GM10847 (cell line): ENCODE results near the gene CFAP57.

ENCODE experiments used
- POLR2A ChIP-seq: IDR thresholded peaks from 2 replicates; pipeline ENCODE4 v1.6.1; 2011; ENCODE audit not compliant: insufficient read length; ENCODE audit errors: extremely low read depth

The CFAP57 gene

DNA sequence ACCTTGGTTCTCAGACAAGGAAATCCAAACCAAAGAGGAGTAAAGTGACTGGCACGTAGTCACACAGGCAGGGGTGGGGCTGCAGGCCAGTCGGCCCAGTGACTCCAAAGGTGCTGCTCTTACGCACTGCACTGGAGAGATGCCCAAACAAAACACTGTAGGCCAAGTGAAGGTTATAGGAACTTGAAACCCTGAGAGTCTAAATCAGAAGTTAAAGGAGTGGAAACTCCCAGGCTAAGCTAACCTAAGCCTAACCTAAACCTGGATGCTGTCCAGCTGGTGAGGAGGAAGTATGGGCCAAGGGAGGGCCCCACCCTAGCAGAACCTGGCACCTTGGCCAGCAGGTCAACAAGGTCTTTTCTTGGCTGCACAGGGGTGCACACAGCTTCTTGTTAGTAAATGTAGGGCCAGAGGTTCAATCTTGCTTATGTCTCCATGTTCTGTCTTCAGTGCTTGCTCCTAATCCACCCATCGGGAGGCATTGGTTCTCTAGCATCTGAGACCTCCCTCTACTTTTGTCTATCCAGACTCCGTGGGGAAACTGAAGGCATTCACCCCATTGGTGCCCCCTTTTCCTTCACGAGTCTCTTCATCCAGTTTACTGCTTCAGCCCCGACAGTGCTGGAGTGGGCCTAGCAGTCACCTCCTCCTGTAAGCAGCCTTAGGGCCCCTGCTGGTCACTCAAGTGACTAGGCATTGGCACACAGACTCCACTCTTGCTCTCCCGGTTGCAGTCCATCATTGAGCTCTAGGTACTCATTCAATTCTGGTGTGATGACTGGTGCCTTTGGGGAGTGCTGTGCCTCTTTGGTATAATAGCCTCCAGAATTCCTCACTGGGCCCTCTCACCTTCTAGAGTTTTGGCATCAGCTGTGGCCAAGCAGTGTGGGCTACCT lies 84.8 kb downstream of the CFAP57 start:
- TF ChIP-seq POLR2A, result no peak

DNA sequence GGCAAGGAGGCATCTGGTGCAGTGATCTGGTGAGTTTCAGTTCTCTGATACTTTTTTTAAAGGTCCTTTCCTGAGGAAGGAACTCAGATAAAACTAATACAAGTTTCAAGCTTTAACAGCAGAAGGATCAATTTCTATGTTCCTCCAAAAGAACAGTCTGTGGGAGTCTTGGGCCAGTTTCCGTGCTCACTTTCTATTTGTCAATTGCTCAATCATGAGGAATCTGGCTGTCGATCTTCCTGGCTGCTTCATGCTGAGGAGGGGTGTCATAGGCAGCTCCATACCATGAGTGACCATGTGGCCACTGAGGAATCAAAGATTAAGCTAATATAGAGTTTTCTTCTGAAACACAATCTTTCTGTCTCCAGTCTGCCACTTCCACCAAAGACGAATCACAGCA lies 86.2 kb downstream of the CFAP57 start:
- no peak for TF ChIP-seq POLR2A

DNA sequence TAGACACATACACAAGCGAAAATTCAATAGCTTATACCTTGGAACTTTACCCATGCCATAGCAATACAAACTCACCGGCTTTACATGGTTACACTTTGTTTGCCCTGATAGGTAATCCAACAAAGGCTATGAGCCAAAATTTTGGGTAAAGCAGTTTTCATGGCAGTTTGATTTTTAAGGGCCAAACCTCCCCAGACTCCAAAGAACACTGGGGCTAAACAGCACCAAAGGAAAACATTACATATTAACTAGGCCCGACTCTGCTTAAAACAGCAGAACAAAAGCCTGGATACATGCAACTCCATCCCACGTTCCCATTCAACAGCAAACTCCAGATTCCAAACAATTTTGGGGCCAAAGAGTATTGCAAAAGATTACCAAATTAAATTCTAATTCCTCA lies 93.3 kb downstream of the CFAP57 start:
- TF ChIP-seq POLR2A, result no peak

DNA sequence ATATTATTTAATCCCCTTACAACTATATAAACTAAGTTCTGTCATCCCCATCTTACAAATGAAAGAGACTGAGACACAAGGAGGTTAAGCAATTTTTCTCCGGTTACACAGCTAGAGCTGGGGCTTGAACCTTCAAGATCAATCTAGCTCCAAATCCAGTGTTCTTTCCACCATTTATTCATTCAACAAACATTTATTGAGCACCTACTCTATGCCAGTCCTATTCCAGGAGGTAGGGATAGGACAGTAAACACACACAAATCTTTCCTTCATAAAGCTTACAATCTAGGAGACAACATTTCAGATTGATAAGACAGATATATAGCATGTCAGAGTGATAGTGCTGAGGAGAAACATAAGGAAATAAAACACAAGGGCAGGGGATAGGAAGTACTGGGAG lies 94.8 kb downstream of the CFAP57 start:
- TF ChIP-seq POLR2A, result no peak

DNA sequence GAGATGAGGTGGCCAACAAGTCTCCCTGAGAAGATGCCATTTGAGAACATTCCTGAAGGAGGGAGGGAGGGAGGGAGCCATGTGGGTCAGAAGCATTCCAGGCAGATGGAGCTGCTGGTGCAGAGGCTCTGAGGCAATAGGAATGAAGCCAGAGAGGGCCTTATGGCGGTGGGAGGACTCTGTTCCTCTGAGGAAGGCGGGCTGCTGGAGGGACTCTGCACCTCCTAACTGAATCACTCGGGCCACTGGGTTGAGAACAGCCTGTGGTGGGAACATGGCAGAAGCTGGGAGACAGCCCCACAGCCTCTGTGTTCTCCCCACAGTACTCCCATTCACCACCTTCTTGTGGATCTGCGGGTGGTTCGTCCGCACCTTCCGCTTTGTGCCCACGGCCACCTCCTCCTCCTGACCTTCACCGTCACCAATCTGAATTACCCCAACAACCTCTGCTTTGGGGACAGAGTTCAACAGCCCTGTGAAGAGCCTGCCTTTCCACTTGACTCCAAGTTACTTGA lies 95.2 kb downstream of the CFAP57 start:
- no peak for TF ChIP-seq POLR2A

DNA sequence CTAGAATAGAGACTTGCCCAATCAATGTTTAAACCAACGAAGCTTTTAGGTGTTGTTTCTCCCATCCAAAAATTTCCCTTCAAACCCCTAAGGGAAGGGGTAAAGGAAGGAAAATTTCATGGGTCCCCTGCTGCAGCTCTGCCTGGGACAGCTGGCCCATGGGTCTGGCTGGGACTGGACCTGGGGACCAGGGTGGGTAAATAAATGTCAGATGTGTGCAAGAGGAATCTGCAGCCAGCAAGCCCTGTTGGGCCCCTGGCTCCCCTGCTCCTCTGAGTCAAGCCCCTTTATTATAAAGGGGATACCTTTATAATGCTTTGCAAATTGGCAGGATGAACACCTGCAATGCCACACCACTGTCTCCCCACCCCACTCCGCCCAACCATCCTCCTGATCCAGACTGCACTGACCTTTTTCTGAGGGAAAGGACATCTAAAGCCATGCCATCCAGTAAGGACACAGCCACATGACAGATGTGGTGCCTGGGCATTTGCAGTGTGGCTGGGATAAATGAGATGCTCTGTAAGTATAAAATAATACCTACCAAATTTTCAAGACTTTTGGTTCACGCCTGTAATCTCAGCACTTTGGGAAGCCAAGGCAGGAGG lies 95.8 kb downstream of the CFAP57 start:
- TF ChIP-seq POLR2A, result no peak

DNA sequence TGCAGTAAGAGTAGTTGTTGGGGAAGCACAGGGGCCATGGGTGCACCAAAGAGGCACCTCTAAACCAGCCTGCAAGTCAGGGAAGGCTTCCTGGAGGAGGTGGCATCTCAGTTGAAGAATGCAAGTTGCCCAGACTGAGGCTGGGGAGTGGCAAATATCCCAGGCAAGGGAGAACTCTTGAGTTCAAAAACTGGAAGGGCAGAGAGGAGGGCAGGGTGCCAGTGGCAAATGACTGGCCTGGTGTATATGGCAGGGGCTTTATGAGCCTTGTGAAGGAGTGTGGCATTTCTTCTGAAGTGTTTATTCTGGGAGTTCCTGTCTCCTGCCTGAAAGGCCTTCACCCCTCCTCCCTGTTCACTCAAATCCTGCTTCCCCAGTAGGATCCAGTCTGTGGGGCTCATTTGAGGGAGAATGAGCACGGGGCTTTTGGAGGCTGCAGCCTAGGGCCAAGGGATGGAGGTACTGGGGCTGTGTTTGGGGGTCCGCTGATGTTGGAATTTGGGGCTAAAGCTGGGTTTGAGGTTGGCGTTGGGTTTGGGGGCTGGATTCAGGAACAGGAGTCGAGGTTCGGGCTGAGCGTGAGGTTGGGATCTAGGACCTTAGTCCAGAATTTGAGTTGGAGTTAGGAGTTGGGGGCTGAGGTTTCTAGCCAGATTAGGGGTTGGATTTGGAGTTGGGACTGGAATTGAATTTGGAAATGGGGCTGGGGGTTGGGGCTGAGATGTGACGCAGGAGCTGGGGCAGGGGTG lies 97.7 kb downstream of the CFAP57 start, which contains the start of gene TMEM125:
Gene TMEM125, plus strand, starts transcription at position 357 of the 749 bp plus-strand sequence. CDS start 2,740 bp downstream, outside the sequence.
- no peak for TF ChIP-seq POLR2A

DNA sequence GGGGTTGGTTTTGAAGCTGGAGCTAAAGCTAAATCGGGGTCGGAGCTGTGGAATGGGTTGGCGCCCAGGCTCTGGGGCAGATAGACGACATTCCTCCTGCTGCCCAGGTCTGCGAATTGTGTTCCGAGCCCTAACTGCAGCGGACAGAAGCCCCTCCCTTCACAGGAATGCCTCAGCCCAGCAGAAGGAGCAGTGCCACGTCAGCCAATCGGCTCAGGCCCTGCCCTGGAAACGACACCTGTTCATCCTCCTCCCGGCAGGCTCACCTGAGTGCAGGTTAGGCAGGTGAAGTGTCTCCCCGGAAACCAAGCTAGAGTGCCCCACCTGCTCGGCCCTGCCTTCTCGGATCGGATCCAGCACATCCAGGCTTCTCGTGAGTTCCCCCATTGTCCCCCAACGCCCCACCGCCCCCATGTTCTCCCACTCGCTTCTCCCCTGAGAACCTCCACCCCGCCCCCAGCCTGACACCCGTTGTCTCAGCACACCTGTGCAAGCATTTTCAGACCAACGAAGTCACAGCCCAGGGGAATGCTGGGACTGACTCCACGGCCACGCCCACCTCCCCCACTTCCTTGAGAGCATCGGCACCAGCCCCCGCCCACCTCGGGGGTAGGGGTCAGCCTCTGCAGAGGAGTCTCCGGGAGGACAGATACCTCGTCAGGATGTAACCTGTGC lies 98.4 kb downstream of the CFAP57 start:
- no peak for TF ChIP-seq POLR2A

DNA sequence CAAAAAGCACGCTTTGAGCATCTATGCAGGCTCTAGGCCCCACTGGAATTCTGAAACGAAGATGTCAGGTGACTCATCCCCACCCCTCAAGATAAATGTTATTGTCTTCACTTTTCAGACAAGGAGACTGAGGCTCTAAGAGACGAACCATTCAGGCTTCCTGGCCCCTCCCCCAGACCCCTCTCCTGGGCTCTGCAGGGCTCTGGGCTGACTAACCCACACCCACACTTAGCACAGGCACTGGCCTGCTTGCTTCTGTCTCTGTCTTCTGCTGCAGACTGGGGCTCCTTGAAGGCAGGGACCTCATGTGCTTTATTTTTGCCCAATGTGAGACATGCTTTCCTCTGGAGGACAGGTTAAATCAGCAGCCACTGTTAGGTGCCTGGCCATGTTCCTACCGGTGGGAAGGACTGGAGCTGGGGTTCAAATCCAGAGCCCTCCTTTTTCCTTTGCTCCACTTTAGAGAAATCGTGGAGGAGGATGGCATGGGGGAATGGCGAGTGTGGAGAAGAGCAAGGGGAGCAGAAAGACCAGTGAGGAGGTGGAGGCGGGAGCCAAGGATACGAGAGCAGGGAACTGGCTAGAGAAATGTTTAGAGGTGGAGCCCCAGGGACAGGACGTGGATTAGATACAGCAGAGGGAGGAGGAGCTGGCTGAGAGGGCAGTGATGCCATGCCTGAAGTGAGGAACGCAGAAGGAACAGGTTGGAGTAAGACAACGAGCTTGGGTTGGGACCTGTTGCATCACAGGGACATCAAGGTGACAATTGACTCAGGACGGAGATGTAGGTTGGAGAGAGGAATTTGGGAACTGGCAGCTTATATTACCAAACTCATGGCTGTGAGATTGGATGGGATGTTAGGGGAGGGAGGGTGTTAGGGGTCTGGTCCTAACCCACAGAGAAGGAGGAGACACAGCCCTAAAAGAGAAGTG lies 99.3 kb downstream of the CFAP57 start:
- no peak for TF ChIP-seq POLR2A

DNA sequence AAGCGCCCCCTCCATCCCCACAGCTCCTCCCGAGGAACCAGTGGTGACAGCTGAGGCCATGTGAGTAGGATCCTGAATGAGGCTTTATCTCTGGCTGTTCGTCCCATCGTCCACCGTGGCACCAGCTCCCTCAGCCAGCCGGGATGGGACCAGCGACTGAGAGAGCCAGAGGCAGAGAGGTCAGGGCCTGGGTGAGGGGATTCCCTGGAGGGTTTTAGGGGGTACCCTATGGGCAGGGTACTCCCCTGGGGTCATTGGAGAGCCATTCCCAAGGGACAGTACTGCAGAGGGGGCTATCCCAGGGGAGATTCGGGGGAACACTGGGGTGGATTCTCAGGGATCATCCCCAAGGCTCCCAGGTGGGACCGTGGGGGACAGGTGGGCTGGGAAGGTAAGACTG lies 100.0 kb downstream of the CFAP57 start:
- TF ChIP-seq POLR2A, result no peak

DNA sequence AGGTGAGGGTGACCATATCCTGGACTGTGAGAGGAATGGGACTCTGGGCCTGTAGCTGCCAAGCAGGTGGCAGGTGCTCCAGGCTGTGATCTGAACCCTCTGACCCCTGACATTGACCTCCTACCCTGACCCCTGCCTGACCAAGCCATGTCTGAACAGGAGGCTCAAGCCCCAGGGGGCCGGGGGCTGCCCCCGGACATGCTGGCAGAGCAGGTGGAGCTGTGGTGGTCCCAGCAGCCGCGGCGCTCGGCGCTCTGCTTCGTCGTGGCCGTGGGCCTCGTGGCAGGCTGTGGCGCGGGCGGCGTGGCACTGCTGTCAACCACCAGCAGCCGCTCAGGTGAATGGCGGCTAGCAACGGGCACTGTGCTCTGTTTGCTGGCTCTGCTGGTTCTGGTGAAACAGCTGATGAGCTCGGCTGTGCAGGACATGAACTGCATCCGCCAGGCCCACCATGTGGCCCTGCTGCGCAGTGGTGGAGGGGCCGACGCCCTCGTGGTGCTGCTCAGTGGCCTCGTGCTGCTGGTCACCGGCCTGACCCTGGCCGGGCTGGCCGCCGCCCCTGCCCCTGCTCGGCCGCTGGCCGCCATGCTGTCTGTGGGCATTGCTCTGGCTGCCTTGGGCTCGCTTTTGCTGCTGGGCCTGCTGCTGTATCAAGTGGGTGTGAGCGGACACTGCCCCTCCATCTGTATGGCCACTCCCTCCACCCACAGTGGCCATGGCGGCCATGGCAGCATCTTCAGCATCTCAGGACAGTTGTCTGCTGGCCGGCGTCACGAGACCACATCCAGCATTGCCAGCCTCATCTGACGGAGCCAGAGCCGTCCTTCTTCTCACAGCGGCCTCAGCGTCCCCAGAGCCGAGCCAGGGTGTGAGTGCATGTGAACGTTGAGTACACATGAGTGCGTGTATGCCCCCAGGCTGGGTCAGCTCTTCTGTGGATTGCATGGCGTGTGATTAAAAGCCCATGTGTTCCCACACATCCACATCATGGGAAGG lies 100.7 kb downstream of the CFAP57 start:
- TF ChIP-seq POLR2A, result no peak

DNA sequence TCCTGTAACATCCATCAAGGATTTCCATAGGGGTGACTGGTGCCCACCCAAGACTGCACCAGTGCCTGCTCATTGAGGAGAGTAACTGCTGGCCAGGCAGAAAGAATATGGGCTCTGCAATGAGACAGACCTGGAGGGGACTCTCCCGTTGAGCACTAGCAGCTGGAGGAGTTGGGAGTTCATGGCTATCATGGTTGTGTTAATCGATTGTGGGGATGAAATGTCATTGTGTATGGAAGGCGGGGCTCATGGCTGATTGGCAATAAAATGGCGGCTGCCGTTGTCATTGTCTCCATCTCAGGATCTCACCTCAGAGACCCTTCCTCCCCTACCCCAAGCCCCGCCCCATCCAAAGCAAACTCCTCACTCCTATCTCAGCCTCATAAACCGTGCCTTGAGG lies 101.6 kb downstream of the CFAP57 start:
- no peak for TF ChIP-seq POLR2A
